ENCODE results near the gene PLA2G4A.
A peak's percentile ranks its signal among the peaks of the same experiment; 100 is the strongest.

Gene PLA2G4A

GRCh38 chr1:186978596-186979556, 150.1 kb downstream of the PLA2G4A start:
- no peak for DNase-seq

- no peak for DNase-seq
These were observed 151.7 kb downstream of the PLA2G4A start for GRCh38 chr1:186980400-186980799.

GRCh38 chr1:186982116-186982515, 153.4 kb downstream of the PLA2G4A start:
- DNase-seq, result no peak

GRCh38 chr1:186983327-186983726, 154.6 kb downstream of the PLA2G4A start:
- peak; percentile 69 for DNase-seq

GRCh38 chr1:186984959-186985358, 156.2 kb downstream of the PLA2G4A start:
- no peak for DNase-seq

- DNase-seq, result no peak
These were observed 157.2 kb downstream of the PLA2G4A start for GRCh38 chr1:186985889-186986491.

- no peak for DNase-seq
These were observed 158.3 kb downstream of the PLA2G4A start for GRCh38 chr1:186987065-186987464.

- DNase-seq, result no peak
These were observed 159.0 kb downstream of the PLA2G4A start for GRCh38 chr1:186987769-186988168.

- DNase-seq, result no peak
These were observed 165.2 kb downstream of the PLA2G4A start for GRCh38 chr1:186993996-186994395.

GRCh38 chr1:186994897-186995296, 166.1 kb downstream of the PLA2G4A start:
- DNase-seq, result no peak

- no peak for DNase-seq
These were observed 168.1 kb downstream of the PLA2G4A start for GRCh38 chr1:186996816-186997215.

- DNase-seq, result no peak
These were observed 169.1 kb downstream of the PLA2G4A start for GRCh38 chr1:186997877-186998276.

- no peak for DNase-seq
These were observed 170.8 kb downstream of the PLA2G4A start for GRCh38 chr1:186999506-186999905.

GRCh38 chr1:187001198-187001889, 172.6 kb downstream of the PLA2G4A start:
- peak; percentile 58 for DNase-seq

- DNase-seq, result no peak
These were observed 174.6 kb downstream of the PLA2G4A start for GRCh38 chr1:187003353-187003752.

- no peak for DNase-seq
These were observed 178.1 kb downstream of the PLA2G4A start for GRCh38 chr1:187006896-187007295.

GRCh38 chr1:187009320-187009719, 180.6 kb downstream of the PLA2G4A start:
- no peak for DNase-seq

- DNase-seq, result no peak
These were observed 182.0 kb downstream of the PLA2G4A start for GRCh38 chr1:187010571-187011309.

- no peak for DNase-seq
These were observed 184.9 kb downstream of the PLA2G4A start for GRCh38 chr1:187013582-187014200.

GRCh38 chr1:187018291-187018690, 189.5 kb downstream of the PLA2G4A start:
- no peak for DNase-seq

- DNase-seq, result no peak
These were observed 198.5 kb downstream of the PLA2G4A start for GRCh38 chr1:187027253-187027652.

- no peak for DNase-seq
These were observed 203.7 kb downstream of the PLA2G4A start for GRCh38 chr1:187032316-187032981.

Measured in GOT3 (cell line).